WTC11 (cell line): Measurements from ENCODE around the gene ROBO4. TPM values are rescaled to one million over a fixed set of nuclear protein-coding genes. Genes with fewer than 3 reads are reported as not detected.

Source experiments
- ATAC-seq: fragments of 200-7000 bp; cut with Tn5 transposase; 2 replicates; pipeline ENCODE4 v1.10.0; 2021; ENCODE audit warnings: mild to moderate bottlenecking, moderate library complexity
- CTCF ChIA-PET: fragments of 300-600 bp; sonication (Branson Sonifier 250); formaldehyde crosslinking; loops from one replicate; lab custom pipeline; 2021; ENCODE audit warnings: antibody characterized with exemption; lab: Charles Lee
- POLR2A ChIA-PET: fragments of 350-600 bp; sonication (Branson Sonifier 250); formaldehyde crosslinking; loops from one replicate; lab custom pipeline; 2021; ENCODE audit warnings: antibody characterized with exemption; lab: Charles Lee
- DNase-seq: peaks from one replicate; pipeline ENCODE4 v3.0.0; 2021; ENCODE audit warnings: low spot score
- H3K27ac Mint-ChIP-seq: 2 replicates; pipeline ENCODE4 v1.8.0; 2021; ENCODE audit warnings: mixed read lengths
- H3K27me3 Mint-ChIP-seq: 2 replicates; pipeline ENCODE4 v1.8.0; 2021; ENCODE audit warnings: low read depth, mild to moderate bottlenecking, moderate library complexity, mixed read lengths
- H3K36me3 Mint-ChIP-seq: 2 replicates; pipeline ENCODE4 v1.8.0; 2021; ENCODE audit warnings: mixed read lengths
- H3K4me1 Mint-ChIP-seq: 2 replicates; pipeline ENCODE4 v1.8.0; 2022; ENCODE audit warnings: mixed read lengths
- H3K4me3 Mint-ChIP-seq: 2 replicates; pipeline ENCODE4 v1.8.0; 2021; ENCODE audit warnings: mild to moderate bottlenecking, moderate library complexity, mixed read lengths
- H3K9me3 Mint-ChIP-seq: 2 replicates; pipeline ENCODE4 v1.8.0; 2021; ENCODE audit warnings: mixed read lengths
- AR ChIP-seq: fragments of 250-450 bp; sonication (Bioruptor Pico); IDR thresholded peaks from 2 replicates; pipeline ENCODE4 v1.9.0; 2021; ENCODE audit warnings: mild to moderate bottlenecking
- ATF1 ChIP-seq: sonication (generic); formaldehyde crosslinking; IDR thresholded peaks from 2 replicates; pipeline ENCODE4 v1.8.1; 2023; ENCODE audit warnings: mild to moderate bottlenecking, moderate library complexity, missing genetic modification reagents
- CBFB ChIP-seq: sonication (generic); formaldehyde crosslinking; IDR thresholded peaks from 2 replicates; pipeline ENCODE4 v1.8.1; 2022; ENCODE audit warnings: mild to moderate bottlenecking, low read depth, missing genetic modification reagents
- CREB1 ChIP-seq: sonication (generic); formaldehyde crosslinking; IDR thresholded peaks from 2 replicates; pipeline ENCODE4 v1.8.0; 2023; ENCODE audit warnings: mild to moderate bottlenecking, missing genetic modification reagents
- EMX1 ChIP-seq: fragments of 250-450 bp; sonication (Bioruptor Pico); IDR thresholded peaks from 2 replicates; pipeline ENCODE4 v1.8.0; 2021; ENCODE audit warnings: mild to moderate bottlenecking
- ETV6 ChIP-seq: sonication (generic); formaldehyde crosslinking; IDR thresholded peaks from 2 replicates; pipeline ENCODE4 v1.8.1; 2022; ENCODE audit warnings: mild to moderate bottlenecking, missing genetic modification reagents
- GTF2I ChIP-seq: fragments of 250-450 bp; sonication (Bioruptor Pico); conservative IDR thresholded peaks from 2 replicates; pipeline ENCODE4 v1.4.0; 2021; ENCODE audit warnings: mild to moderate bottlenecking
- HMGXB4 ChIP-seq: sonication (generic); formaldehyde crosslinking; IDR thresholded peaks from 2 replicates; pipeline ENCODE4 v1.8.1; 2023; ENCODE audit warnings: mild to moderate bottlenecking, moderate library complexity, missing genetic modification reagents
- KAT7 ChIP-seq: sonication (generic); formaldehyde crosslinking; IDR thresholded peaks from 2 replicates; pipeline ENCODE4 v1.8.1; 2023; ENCODE audit warnings: missing genetic modification reagents, mild to moderate bottlenecking, borderline replicate concordance
- MYBL2 ChIP-seq: sonication (generic); formaldehyde crosslinking; IDR thresholded peaks from 2 replicates; pipeline ENCODE4 v1.8.1; 2023; ENCODE audit warnings: mild to moderate bottlenecking, moderate library complexity, missing genetic modification reagents
- NR3C1 ChIP-seq: sonication (generic); formaldehyde crosslinking; conservative IDR thresholded peaks from 2 replicates; pipeline ENCODE4 v1.8.1; 2023; ENCODE audit warnings: low read depth, mild to moderate bottlenecking, missing genetic modification reagents
- OVOL2 ChIP-seq: fragments of 250-450 bp; sonication (Bioruptor Pico); IDR thresholded peaks from 2 replicates; pipeline ENCODE4 v1.9.0; 2021; ENCODE audit warnings: mild to moderate bottlenecking, borderline replicate concordance
- PRDM15 ChIP-seq: sonication (generic); formaldehyde crosslinking; IDR thresholded peaks from 2 replicates; pipeline ENCODE4 v1.8.0; 2022; ENCODE audit warnings: missing genetic modification reagents
- RELA ChIP-seq: sonication (generic); formaldehyde crosslinking; IDR thresholded peaks from 2 replicates; pipeline ENCODE4 v1.8.1; 2022; ENCODE audit warnings: missing genetic modification reagents, mild to moderate bottlenecking, borderline replicate concordance
- SMAD3 ChIP-seq: sonication (generic); formaldehyde crosslinking; IDR thresholded peaks from 2 replicates; pipeline ENCODE4 v1.8.0; 2022; ENCODE audit warnings: missing genetic modification reagents, mild to moderate bottlenecking, borderline replicate concordance
- SMAD4 ChIP-seq: sonication (generic); formaldehyde crosslinking; IDR thresholded peaks from 2 replicates; pipeline ENCODE4 v1.8.0; 2022; ENCODE audit warnings: mild to moderate bottlenecking, missing genetic modification reagents
- ZNF219 ChIP-seq: sonication (generic); formaldehyde crosslinking; IDR thresholded peaks from 2 replicates; pipeline ENCODE4 v1.8.0; 2023; ENCODE audit warnings: missing genetic modification reagents, mild to moderate bottlenecking, borderline replicate concordance
- ZNF512 ChIP-seq: sonication (generic); formaldehyde crosslinking; IDR thresholded peaks from 2 replicates; pipeline ENCODE4 v1.8.1; 2022; ENCODE audit warnings: missing genetic modification reagents, borderline replicate concordance
- ZNF671 ChIP-seq: fragments of 250-450 bp; sonication (Bioruptor Pico); IDR thresholded peaks from 2 replicates; pipeline ENCODE4 v1.8.0; 2021; ENCODE audit warnings: mild to moderate bottlenecking
- total RNA-seq: library from RNA; stranded (reverse); gene quantifications from 3 replicates; pipeline ENCODE4 v1.2.3, GENCODE V29; 2021
- TF ChIP-seq, protein P1 (sequence below): sonication (generic); formaldehyde crosslinking; IDR thresholded peaks from 2 replicates; pipeline ENCODE4 v1.8.1; 2022; ENCODE audit warnings: low read depth, mild to moderate bottlenecking, moderate library complexity, missing genetic modification reagents, borderline replicate concordance

ROBO4 gene
- total RNA-seq, 1 experiment from 2014 or later = 0.13 TPM

GRCh38 chr11:124865181-124865901 is 32.3 kb downstream of the ROBO4 start, which contains the start of gene ROBO3:
ROBO3 (plus strand) TSS chr11:124865432; CDS start chr11:124865578, 146 bp downstream.
- H3K27ac Mint-ChIP-seq = no peak within 1 kb of the TSS
- ATAC-seq = peak; percentile 10
- peak within 1 kb of the TSS; percentile 60 for H3K4me3 Mint-ChIP-seq
- no peaks in the 10 kb centered on the region for H3K9me3 Mint-ChIP-seq
- no peak for DNase-seq
- TF ChIP-seq ZNF512 (CRISPR knock-in tag) = no peak
- no peak for TF ChIP-seq OVOL2
- no peak for TF ChIP-seq ZNF671
- no peak for TF ChIP-seq EMX1 (CRISPR knock-in tag)
- TF ChIP-seq CREB1 = no peak
- TF ChIP-seq ETV6 = no peak
- TF ChIP-seq GTF2I (CRISPR knock-in tag) = no peak
- TF ChIP-seq, protein P1, sequence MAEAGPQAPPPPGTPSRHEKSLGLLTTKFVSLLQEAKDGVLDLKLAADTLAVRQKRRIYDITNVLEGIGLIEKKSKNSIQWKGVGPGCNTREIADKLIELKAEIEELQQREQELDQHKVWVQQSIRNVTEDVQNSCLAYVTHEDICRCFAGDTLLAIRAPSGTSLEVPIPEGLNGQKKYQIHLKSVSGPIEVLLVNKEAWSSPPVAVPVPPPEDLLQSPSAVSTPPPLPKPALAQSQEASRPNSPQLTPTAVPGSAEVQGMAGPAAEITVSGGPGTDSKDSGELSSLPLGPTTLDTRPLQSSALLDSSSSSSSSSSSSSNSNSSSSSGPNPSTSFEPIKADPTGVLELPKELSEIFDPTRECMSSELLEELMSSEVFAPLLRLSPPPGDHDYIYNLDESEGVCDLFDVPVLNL (CRISPR knock-in tag) = no peak
- no peak; the same call in 1 of the 2 replicates for TF ChIP-seq HMGXB4 (CRISPR knock-in tag)
- TF ChIP-seq NR3C1 (CRISPR knock-in tag) = no peak
- no peak for TF ChIP-seq MYBL2 (CRISPR knock-in tag)
- TF ChIP-seq PRDM15 (CRISPR knock-in tag) = no peak
- TF ChIP-seq SMAD4 (CRISPR knock-in tag) = no peak
- TF ChIP-seq ZNF219 (CRISPR knock-in tag) = no peak
- no peak for TF ChIP-seq RELA (CRISPR knock-in tag)
- TF ChIP-seq CBFB (CRISPR knock-in tag) = no peak
- no peak for TF ChIP-seq KAT7 (CRISPR knock-in tag)
- no peak for TF ChIP-seq ATF1 (CRISPR knock-in tag)
- TF ChIP-seq SMAD3 (CRISPR knock-in tag) = no peak
- no peak for TF ChIP-seq AR (CRISPR knock-in tag)
- TF ChIP-seq, all 79 proteins: peak for 0
- Mint-ChIP-seq H3K4me1 (peaks cover 40% of the 10 kb centered on the region), H3K27me3 (peaks cover 100% of the 10 kb centered on the region), H3K36me3 (no peaks in the 10 kb centered on the region)
- POLR2A ChIA-PET = no interaction called here
- CTCF ChIA-PET = interaction anchor here (0.7 to 3.3 kb wide), 24 partner anchors 12 to 225 kb away, joined by 3 to 66 read pairs (median 8); partner anchors contain the start of genes CCDC15, MSANTD2, NRGN and ROBO4
